Esophagus (tissue), 2 donors: Measurements from ENCODE around the gene SLC4A1. TPM values are rescaled to one million over a fixed set of nuclear protein-coding genes. Genes with fewer than 3 reads are reported as not detected.
A peak's percentile ranks its signal among the peaks of the same experiment; 100 is the strongest.

Experiments used
- H3K27ac ChIP-seq, 2 donors: one replicate each; pipeline ENCODE4 v1.5.1; 2013; ENCODE audit warnings: low read depth in 2 of 2, mild to moderate bottlenecking in 2 of 2, inconsistent platforms in 1 of 2, low read length in 1 of 2, moderate library complexity in 1 of 2
- H3K27me3 ChIP-seq, 2 donors: one replicate each; pipeline ENCODE4 v1.6.1; 2013; ENCODE audit warnings: low read length in 2 of 2, control low read depth in 1 of 2, mild to moderate bottlenecking in 1 of 2; ENCODE audit not compliant: insufficient read depth in 2 of 2, control insufficient read depth in 1 of 2
- H3K36me3 ChIP-seq, 2 donors: one replicate each; pipeline ENCODE4 v1.6.1; 2013; ENCODE audit warnings: low read length in 1 of 2; ENCODE audit not compliant: control insufficient read depth in 2 of 2, insufficient read depth in 2 of 2
- H3K4me1 ChIP-seq, 2 donors: one replicate each; pipeline ENCODE4 v1.6.1; 2013; ENCODE audit warnings: low read length in 1 of 2; ENCODE audit not compliant: control insufficient read depth in 2 of 2, insufficient read depth in 2 of 2
- H3K4me3 ChIP-seq, 2 donors: one replicate each; pipeline ENCODE4 v1.5.1; 2013; ENCODE audit warnings: low read length in 2 of 2, mild to moderate bottlenecking in 2 of 2, low read depth in 1 of 2, moderate library complexity in 1 of 2
- H3K9me3 ChIP-seq, 2 donors: one replicate each; pipeline ENCODE4 v1.6.1; 2013; ENCODE audit warnings: mild to moderate bottlenecking in 2 of 2, low read depth in 1 of 2, low read length in 1 of 2, moderate library complexity in 1 of 2; ENCODE audit not compliant: control insufficient read depth in 2 of 2, insufficient read depth in 1 of 2
- WGBS, 2 donors: extraction: QIAGEN DNeasy Blood & Tissue Kit; methylation state at CpG; one replicate each; pipeline ENCODE4 v1.1.7; 2013; 5-methylcytosine and 5-hydroxymethylcytosine counted together
- polyA plus RNA-seq, 2 donors: library from polyadenylated mRNA; stranded (reverse); fragments of 200-250 nt; gene quantifications; one replicate each; pipeline ENCODE4 v1.2.3, GENCODE V29; 2013
- donor health status: healthy with polysubstance abuse.
- donor health status: Bipolar disorder and iron deficiency.

The SLC4A1 gene
- polyA plus RNA-seq, 2 donors, result not detected

GRCh38 chr17:44200478-44201155, 67.3 kb downstream of the SLC4A1 start:
- Histone ChIP-seq H3K27me3 (no peaks in the 10 kb centered on the region), H3K4me3 (peak overlapping the region; percentile 70 to 76), H3K27ac (peak overlapping the region; percentile 98), H3K36me3 (peaks cover 3 to 4% of the 10 kb centered on the region in 2 donors), H3K9me3 (no peaks in the 10 kb centered on the region), H3K4me1 (peaks cover 3 to 19% of the 10 kb centered on the region in 2 donors)
- 5 to 6% methylated on average over 34 to 36 of the region's 36 CpGs for WGBS, 2 donors

- peaks cover 3 to 19% of the 10 kb centered on the region in 2 donors for H3K4me1 ChIP-seq
- no peaks in the 10 kb centered on the region for H3K27me3 ChIP-seq
- H3K4me3 ChIP-seq, result peak within 1 kb of the TSS; percentile 76 to 87
- peaks cover 9 to 11% of the 10 kb centered on the region in 2 donors for H3K36me3 ChIP-seq
- 0 to 2% methylated on average over 42 to 126 of the region's 126 CpGs for WGBS, 2 donors
- peak within 1 kb of the TSS; percentile 98 to 99 for H3K27ac ChIP-seq
- H3K9me3 ChIP-seq, result no peaks in the 10 kb centered on the region
These were observed 68.1 kb downstream of the SLC4A1 start, which contains the start of gene ATXN7L3 for GRCh38 chr17:44199553-44200477. TSS of gene ATXN7L3 (minus strand) at chr17:44199884. CDS start at chr17:44198070, 1,814 bp downstream.

- peak overlapping the region; percentile 98 to 99 for H3K27ac ChIP-seq
- 1% methylated on average over 35 to 60 of the region's 68 CpGs for WGBS, 2 donors
- peaks cover 3 to 13% of the 10 kb centered on the region in 2 donors for H3K4me1 ChIP-seq
- peak overlapping the region; percentile 59 to 87 for H3K4me3 ChIP-seq
- no peaks in the 10 kb centered on the region for H3K9me3 ChIP-seq
- peaks cover 10 to 20% of the 10 kb centered on the region in 2 donors for H3K36me3 ChIP-seq
- H3K27me3 ChIP-seq, result no peaks in the 10 kb centered on the region
These were observed 69.0 kb downstream of the SLC4A1 start for GRCh38 chr17:44198721-44199552.

Other genes starting within 250 kb of the SLC4A1 start
- gene LSM12, start 201.5 kb downstream of the SLC4A1 start, polyA plus RNA-seq, result 10 to 100 TPM; 25.4 to 46.9 TPM
- gene G6PC3, start 197.4 kb downstream of the SLC4A1 start, polyA plus RNA-seq, result 10 to 100 TPM; 36.3 to 43.5 TPM
- gene HDAC5, start 144.5 kb downstream of the SLC4A1 start, polyA plus RNA-seq, result 10 to 100 TPM; 45.7 to 54.7 TPM
- 1 to 10 TPM; 1.7 to 2.5 TPM for gene HROB, start 126.2 kb downstream of the SLC4A1 start, polyA plus RNA-seq
- under 1 TPM; 0.18 to 0.19 TPM for gene ASB16, start 97.4 kb downstream of the SLC4A1 start, polyA plus RNA-seq
- gene TMUB2, start 81.2 kb downstream of the SLC4A1 start, polyA plus RNA-seq, result 10 to 100 TPM; 25.2 to 37.5 TPM
- gene ATXN7L3, start 68.3 kb downstream of the SLC4A1 start, polyA plus RNA-seq, result 10 to 100 TPM; 32.9 to 44.3 TPM
- gene UBTF, start 48.5 kb downstream of the SLC4A1 start, polyA plus RNA-seq, result 10 to 100 TPM; 30.3 to 35.2 TPM
- under 1 TPM; 0.77 to 0.88 TPM for gene RUNDC3A, start 40.5 kb upstream of the SLC4A1 start, polyA plus RNA-seq
- 100 to 1,000 TPM; 132 to 138 TPM for gene SLC25A39, start 56.7 kb upstream of the SLC4A1 start, polyA plus RNA-seq
- 100 to 1,000 TPM; 211 to 370 TPM for gene GRN, start 77.2 kb upstream of the SLC4A1 start, polyA plus RNA-seq
- gene FAM171A2, start 95.7 kb upstream of the SLC4A1 start, polyA plus RNA-seq, result 1 to 10 TPM; 1.2 to 2.2 TPM
- gene ITGA2B, start 121.5 kb upstream of the SLC4A1 start, polyA plus RNA-seq, result under 1 TPM; 0.27 to 0.84 TPM
- gene GPATCH8, start 235.3 kb upstream of the SLC4A1 start, polyA plus RNA-seq, result 10 to 100 TPM in 1 of 2 donors, 1 to 10 TPM in 1; 7.9 to 12.8 TPM